A549 (cell line): ENCODE results near the gene PAM.

Source experiments
- CTCF ChIP-seq: fragments of >200 bp; sonication (Bioruptor Twin); formaldehyde crosslinking; IDR thresholded peaks from 3 replicates; pipeline ENCODE4 v1.5.1; 2016
- EP300 ChIP-seq, 2 experiments: fragments of >200 bp; sonication (Bioruptor Twin); formaldehyde crosslinking; IDR thresholded peaks; 2 replicates in 1 of 2; 3 replicates in 1 of 2; pipeline ENCODE4 v1.6.1; 2016 to 2017
- FOXS1 ChIP-seq: fragments of 250-450 bp; sonication (Bioruptor Pico); IDR thresholded peaks from 2 replicates; pipeline ENCODE4 v1.5.0; 2020; ENCODE audit warnings: mild to moderate bottlenecking, moderate library complexity
- JUN ChIP-seq, 2 experiments: fragments of >200 bp; sonication (Bioruptor Twin); formaldehyde crosslinking; IDR thresholded peaks; 2 replicates in 1 of 2; 3 replicates in 1 of 2; pipeline ENCODE4 v1.6.1; 2016 to 2017
- PBX3 ChIP-seq: IDR thresholded peaks from 2 replicates; pipeline ENCODE4 v1.6.1; 2012
- POLR2A ChIP-seq: IDR thresholded peaks from 2 replicates; pipeline ENCODE4 v1.6.1; 2012; ENCODE audit warnings: mild to moderate bottlenecking, low read length
- REST ChIP-seq: fragments of 200-600 bp; sonication (generic); IDR thresholded peaks from 2 replicates; pipeline ENCODE4 v1.6.1; 2016; ENCODE audit warnings: antibody characterized with exemption, mild to moderate bottlenecking, moderate library complexity
- TP53 ChIP-seq: fragments of 250-450 bp; sonication (Bioruptor Pico); IDR thresholded peaks from 2 replicates; pipeline ENCODE4 v1.5.0; 2021; ENCODE audit warnings: mild to moderate bottlenecking, moderate library complexity
- TF ChIP-seq, protein P1 (sequence below): fragments of 250-450 bp; sonication (Bioruptor Pico); IDR thresholded peaks from 2 replicates; pipeline ENCODE4 v1.5.0; 2021; ENCODE audit warnings: mild to moderate bottlenecking, moderate library complexity, borderline replicate concordance
- TF ChIP-seq, protein P2 (sequence below): IDR thresholded peaks from 2 replicates; pipeline ENCODE4 v1.6.1; 2012

DNA sequence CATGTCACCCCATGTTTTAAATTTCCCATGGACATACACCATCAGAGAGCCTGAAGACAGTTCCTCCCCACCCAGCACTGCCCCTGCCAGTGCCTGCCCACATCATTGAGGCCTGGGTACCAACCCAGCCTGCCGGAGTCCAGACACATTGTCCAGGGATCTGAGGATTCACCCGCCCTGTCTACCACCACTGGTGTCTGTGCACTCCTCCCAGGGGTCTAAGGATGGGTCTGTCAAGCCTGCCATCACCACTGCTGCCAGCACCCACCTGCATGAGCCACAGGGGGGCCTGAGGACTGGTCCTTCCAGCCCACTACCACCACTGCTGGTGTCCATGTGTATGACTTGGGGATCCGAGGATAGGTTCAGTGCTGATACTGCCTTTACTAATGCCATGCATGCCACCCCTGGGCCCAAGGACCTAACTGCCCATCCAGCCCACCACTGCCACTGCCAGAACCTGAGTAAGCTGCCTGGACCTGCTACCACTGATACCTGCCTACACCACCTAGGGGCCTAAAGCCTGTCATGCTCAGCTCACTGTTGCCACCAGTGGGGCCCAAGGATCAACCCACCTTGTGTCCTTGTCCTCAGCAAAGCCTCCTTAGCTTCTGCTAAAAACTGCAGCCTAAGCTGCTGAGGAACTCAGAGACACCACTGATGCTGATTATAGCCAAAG is 227.0 kb downstream of the PAM start:
- no peak for TF ChIP-seq CTCF
- no peak for TF ChIP-seq TP53 (CRISPR knock-in tag)
- TF ChIP-seq, protein P1, sequence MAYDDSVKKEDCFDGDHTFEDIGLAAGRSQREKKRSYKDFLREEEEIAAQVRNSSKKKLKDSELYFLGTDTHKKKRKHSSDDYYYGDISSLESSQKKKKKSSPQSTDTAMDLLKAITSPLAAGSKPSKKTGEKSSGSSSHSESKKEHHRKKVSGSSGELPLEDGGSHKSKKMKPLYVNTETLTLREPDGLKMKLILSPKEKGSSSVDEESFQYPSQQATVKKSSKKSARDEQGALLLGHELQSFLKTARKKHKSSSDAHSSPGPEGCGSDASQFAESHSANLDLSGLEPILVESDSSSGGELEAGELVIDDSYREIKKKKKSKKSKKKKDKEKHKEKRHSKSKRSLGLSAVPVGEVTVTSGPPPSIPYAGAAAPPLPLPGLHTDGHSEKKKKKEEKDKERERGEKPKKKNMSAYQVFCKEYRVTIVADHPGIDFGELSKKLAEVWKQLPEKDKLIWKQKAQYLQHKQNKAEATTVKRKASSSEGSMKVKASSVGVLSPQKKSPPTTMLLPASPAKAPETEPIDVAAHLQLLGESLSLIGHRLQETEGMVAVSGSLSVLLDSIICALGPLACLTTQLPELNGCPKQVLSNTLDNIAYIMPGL (CRISPR knock-in tag): no peak
- no peak for TF ChIP-seq EP300 (IDR thresholded peaks at IDR 0.05)
- TF ChIP-seq REST: no peak
- no peak for TF ChIP-seq FOXS1
- TF ChIP-seq, protein P2, sequence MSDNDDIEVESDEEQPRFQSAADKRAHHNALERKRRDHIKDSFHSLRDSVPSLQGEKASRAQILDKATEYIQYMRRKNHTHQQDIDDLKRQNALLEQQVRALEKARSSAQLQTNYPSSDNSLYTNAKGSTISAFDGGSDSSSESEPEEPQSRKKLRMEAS: no peak
- TF ChIP-seq POLR2A: no peak
- no peak for TF ChIP-seq PBX3
- no peak for TF ChIP-seq JUN (IDR thresholded peaks at IDR 0.05)
